Progenitor cell of endocrine pancreas (in vitro differentiated cells): ENCODE data around the gene DDX25. TPM values are rescaled to one million over a fixed set of nuclear protein-coding genes. Genes with fewer than 3 reads are reported as not detected.

Source experiments
- DNase-seq: peaks from one replicate; pipeline ENCODE4 v3.0.0; 2021; ENCODE audit warnings: low spot score; ENCODE audit not compliant: unreplicated experiment
- H3K27ac Mint-ChIP-seq: 2 replicates; pipeline ENCODE4 v1.8.0; 2021; ENCODE audit warnings: mild to moderate bottlenecking, moderate library complexity, mixed read lengths
- H3K27me3 Mint-ChIP-seq: 2 replicates; pipeline ENCODE4 v1.8.0; 2021; ENCODE audit warnings: mixed read lengths
- H3K36me3 Mint-ChIP-seq: 2 replicates; pipeline ENCODE4 v1.8.0; 2022; ENCODE audit warnings: mixed read lengths; ENCODE audit not compliant: insufficient read depth
- H3K4me1 Mint-ChIP-seq: 2 replicates; pipeline ENCODE4 v1.8.0; 2021; ENCODE audit warnings: low read depth, mixed read lengths
- H3K4me3 Mint-ChIP-seq: 2 replicates; pipeline ENCODE4 v1.8.0; 2021; ENCODE audit warnings: low read depth, mild to moderate bottlenecking, moderate library complexity, mixed read lengths
- H3K9me3 Mint-ChIP-seq: 2 replicates; pipeline ENCODE4 v1.8.0; 2021; ENCODE audit warnings: low read depth, mixed read lengths
- total RNA-seq: library from RNA; stranded (reverse); gene quantifications from 2 replicates; pipeline ENCODE4 v1.2.1, GENCODE V29; 2021
- TF ChIP-seq, protein P1 (sequence below): fragments of 200-600 bp; sonication (generic); IDR thresholded peaks from one replicate; pipeline ENCODE4 v1.5.0; 2021; ENCODE audit warnings: antibody characterized with exemption, mild to moderate bottlenecking; ENCODE audit not compliant: unreplicated experiment

The DDX25 gene
- total RNA-seq, 1 donor from 2014 or later = 3.8 TPM

DNA sequence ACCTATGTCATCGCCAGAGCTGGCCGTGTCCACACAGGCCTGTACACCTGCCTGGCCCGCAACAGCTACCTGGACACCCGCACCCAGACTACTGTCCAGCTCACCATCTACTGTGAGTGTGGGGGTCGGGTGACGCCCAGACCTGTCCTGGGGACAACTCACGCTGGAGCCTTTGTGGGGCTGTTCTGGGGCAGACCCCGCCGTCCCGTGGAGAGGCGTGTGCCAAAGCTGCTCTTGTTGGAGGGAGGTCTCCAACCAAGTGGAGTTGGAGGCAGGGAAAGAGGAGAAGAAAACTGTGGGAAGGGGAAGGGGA is 45.8 kb downstream of the DDX25 start:
- TF ChIP-seq, protein P1, sequence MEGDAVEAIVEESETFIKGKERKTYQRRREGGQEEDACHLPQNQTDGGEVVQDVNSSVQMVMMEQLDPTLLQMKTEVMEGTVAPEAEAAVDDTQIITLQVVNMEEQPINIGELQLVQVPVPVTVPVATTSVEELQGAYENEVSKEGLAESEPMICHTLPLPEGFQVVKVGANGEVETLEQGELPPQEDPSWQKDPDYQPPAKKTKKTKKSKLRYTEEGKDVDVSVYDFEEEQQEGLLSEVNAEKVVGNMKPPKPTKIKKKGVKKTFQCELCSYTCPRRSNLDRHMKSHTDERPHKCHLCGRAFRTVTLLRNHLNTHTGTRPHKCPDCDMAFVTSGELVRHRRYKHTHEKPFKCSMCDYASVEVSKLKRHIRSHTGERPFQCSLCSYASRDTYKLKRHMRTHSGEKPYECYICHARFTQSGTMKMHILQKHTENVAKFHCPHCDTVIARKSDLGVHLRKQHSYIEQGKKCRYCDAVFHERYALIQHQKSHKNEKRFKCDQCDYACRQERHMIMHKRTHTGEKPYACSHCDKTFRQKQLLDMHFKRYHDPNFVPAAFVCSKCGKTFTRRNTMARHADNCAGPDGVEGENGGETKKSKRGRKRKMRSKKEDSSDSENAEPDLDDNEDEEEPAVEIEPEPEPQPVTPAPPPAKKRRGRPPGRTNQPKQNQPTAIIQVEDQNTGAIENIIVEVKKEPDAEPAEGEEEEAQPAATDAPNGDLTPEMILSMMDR = no peak
- Mint-ChIP-seq H3K27ac (no peak overlapping the region), H3K36me3 (no peaks in the 10 kb centered on the region), H3K4me1 (peaks cover 13% of the 10 kb centered on the region), H3K27me3 (no peaks in the 10 kb centered on the region), H3K9me3 (no peaks in the 10 kb centered on the region), H3K4me3 (no peak overlapping the region)
- no peak for DNase-seq

DNA sequence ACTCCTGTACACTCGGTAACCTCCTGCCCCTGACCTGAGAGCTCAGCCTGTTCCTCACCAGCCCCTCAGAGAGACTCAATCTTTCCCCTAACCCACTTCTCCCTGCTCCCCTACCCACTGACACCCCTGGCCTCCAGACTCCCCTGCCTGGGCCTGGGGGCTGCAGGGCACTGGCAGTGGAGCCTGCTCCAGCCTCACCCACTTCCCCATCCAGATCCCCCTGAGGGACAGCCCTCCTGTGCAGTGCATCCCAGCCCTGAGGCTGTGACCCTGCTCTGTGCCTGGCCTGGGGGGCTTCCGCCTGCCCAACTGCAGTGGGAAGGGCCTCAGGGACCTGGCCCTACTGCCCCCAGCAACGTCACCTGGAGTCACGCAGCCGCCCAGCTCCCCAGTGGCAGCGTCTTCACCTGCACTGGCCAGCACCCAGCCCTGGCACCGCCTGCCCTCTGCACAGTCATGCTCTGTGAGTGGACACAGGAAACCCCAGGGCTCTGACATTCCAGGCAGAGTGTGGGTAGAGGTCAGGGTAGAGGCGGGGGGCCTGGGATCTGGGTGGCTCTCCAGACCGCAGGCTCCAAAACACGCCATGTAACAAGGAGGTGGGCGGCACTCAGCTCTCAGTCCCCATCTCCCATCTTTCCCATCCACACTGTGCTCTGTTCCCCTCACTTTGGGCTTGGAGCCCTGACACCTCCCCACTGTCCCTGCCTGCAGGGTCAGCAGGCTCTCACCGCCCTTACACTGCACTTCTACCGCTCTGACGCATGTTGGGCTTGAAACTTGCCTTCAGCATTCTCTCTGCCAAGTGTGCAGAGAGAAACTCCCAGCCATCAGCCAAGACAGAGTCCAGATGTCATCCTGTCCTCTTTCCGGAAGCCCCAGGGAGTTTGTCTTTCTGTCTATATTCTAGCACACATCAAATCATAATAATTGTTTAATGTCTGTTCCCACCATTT is 46.7 kb downstream of the DDX25 start:
- TF ChIP-seq, protein P1 = no peak
- Mint-ChIP-seq H3K36me3 (no peaks in the 10 kb centered on the region), H3K9me3 (no peaks in the 10 kb centered on the region), H3K4me3 (no peak overlapping the region), H3K27ac (no peak overlapping the region), H3K4me1 (peaks cover 8% of the 10 kb centered on the region), H3K27me3 (no peaks in the 10 kb centered on the region)
- DNase-seq = no peak

DNA sequence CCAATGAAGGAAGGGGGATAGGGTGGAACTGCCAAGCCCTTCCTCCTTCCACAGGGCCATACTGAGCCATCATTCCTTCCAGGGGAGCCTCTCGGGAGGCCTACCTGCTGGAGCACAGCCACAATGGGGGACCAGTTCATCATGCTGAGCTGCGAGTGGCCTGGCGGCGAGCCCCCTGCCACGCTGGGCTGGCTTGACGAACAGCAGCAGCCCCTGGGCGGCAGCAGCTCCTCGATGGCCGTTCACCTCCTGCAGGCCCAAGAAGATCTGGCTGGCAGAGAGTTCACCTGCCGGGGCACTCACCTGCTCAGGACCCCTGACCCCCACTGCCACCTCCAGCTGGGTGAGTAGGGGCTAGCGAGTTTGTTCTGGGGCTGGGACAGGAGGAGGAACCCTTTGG is 47.4 kb downstream of the DDX25 start:
- no peak for DNase-seq
- TF ChIP-seq, protein P1 = no peak
- H3K9me3 Mint-ChIP-seq = no peaks in the 10 kb centered on the region
- no peak overlapping the region for H3K27ac Mint-ChIP-seq
- peaks cover 8% of the 10 kb centered on the region for H3K4me1 Mint-ChIP-seq
- H3K36me3 Mint-ChIP-seq = no peaks in the 10 kb centered on the region
- H3K27me3 Mint-ChIP-seq = no peaks in the 10 kb centered on the region
- no peak overlapping the region for H3K4me3 Mint-ChIP-seq

DNA sequence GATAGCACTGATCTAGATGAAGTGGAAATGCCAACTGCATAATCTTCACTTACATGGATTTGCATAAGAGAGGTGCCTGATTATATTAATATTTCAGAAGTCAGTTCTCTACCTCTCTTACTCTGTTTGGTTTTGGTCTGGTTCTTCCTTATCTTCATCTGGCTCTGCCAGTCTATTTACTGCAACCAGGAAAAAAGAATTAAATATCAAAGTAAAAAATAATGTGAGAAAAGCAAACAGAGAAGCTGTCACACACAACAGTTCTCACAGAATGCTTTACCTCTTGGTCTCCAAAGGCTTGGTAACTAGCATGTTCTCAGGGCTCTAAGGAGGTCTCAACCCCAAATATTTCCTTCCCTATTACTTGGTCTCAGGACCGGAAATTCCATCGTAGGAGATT is 48.3 kb downstream of the DDX25 start:
- Mint-ChIP-seq H3K27me3 (no peaks in the 10 kb centered on the region), H3K4me1 (peaks cover 8% of the 10 kb centered on the region), H3K36me3 (no peaks in the 10 kb centered on the region), H3K27ac (no peak overlapping the region), H3K9me3 (no peaks in the 10 kb centered on the region), H3K4me3 (no peak overlapping the region)
- TF ChIP-seq, protein P1 = no peak
- DNase-seq = no peak

DNA sequence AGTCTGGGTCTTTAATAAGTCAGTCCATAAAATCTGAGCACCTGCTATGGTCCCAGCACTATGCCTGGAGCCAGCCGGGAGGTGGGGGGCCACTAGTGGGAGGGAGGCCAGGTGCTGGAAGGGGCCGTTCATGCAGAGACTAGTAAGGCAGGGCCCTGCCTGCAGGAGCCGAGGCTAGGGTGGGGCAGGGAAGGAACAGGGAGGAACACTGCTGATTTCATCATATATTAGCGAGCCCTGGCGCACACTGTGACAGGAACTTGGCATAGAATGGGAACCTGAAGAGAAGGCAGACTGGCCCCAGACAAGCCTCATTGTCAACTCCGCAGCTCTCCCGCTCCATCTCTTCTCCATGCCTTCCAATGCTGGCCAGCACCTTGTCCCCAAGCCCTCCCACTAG is 48.7 kb downstream of the DDX25 start:
- TF ChIP-seq, protein P1 = no peak
- Mint-ChIP-seq H3K4me1 (peaks cover 8% of the 10 kb centered on the region), H3K27me3 (no peaks in the 10 kb centered on the region), H3K9me3 (no peaks in the 10 kb centered on the region), H3K27ac (no peak overlapping the region), H3K4me3 (no peak overlapping the region), H3K36me3 (no peaks in the 10 kb centered on the region)
- DNase-seq = no peak
